ENCODE results near the gene MS4A14. TPM values are rescaled to one million over a fixed set of nuclear protein-coding genes. Genes with fewer than 3 reads are reported as not detected.

Gene MS4A14
- total RNA-seq, 2 experiments from 2014 or later, result not detected

- Mint-ChIP-seq H3K27me3 (peaks cover 3% of the 10 kb centered on the region), H3K27ac (no peak overlapping the region), H3K4me3 (no peak overlapping the region), H3K9me3 (no peaks in the 10 kb centered on the region), H3K4me1 (ENCODE audit: low read depth) (peaks cover 15% of the 10 kb centered on the region), H3K36me3 (no peaks in the 10 kb centered on the region)
- POLR2A ChIA-PET, result no interaction called here
- intact Hi-C loops (cut with micrococcal nuclease), result no loop called here
- no peak for DNase-seq
- CTCF ChIA-PET, result no interaction called here
Measured at GRCh38 chr11:60454212-60454611, 58.0 kb downstream of the MS4A14 start.

GRCh38 chr11:60455531-60456042, 59.3 kb downstream of the MS4A14 start, which contains the start of gene MS4A1:
MS4A1 (plus strand) TSS chr11:60455847; CDS start chr11:60462375, 6,528 bp downstream.
- H3K4me1 Mint-ChIP-seq (ENCODE audit: low read depth), result peaks cover 15% of the 10 kb centered on the region
- no peak within 1 kb of the TSS for H3K27ac Mint-ChIP-seq
- ChIA-PET POLR2A (no interaction called here), CTCF (no interaction called here)
- no peaks in the 10 kb centered on the region for H3K36me3 Mint-ChIP-seq
- H3K9me3 Mint-ChIP-seq, result no peaks in the 10 kb centered on the region
- intact Hi-C loops (cut with micrococcal nuclease), result no loop called here
- no peak within 1 kb of the TSS for H3K4me3 Mint-ChIP-seq
- no peak for DNase-seq
- H3K27me3 Mint-ChIP-seq, result peaks cover 3% of the 10 kb centered on the region

GRCh38 chr11:60457576-60457975, 61.3 kb downstream of the MS4A14 start:
- POLR2A ChIA-PET, result no interaction called here
- CTCF ChIA-PET, result interaction anchor here (0.8 to 1.2 kb wide), 2 partner anchors 91 to 191 kb away, joined by 3 to 4 read pairs; no protein-coding TSS in a partner anchor
- intact Hi-C loops (cut with micrococcal nuclease), result no loop called here
- Mint-ChIP-seq H3K27ac (no peak overlapping the region), H3K4me1 (ENCODE audit: low read depth) (peaks cover 15% of the 10 kb centered on the region), H3K27me3 (peaks cover 3% of the 10 kb centered on the region), H3K4me3 (no peak overlapping the region), H3K36me3 (no peaks in the 10 kb centered on the region), H3K9me3 (no peaks in the 10 kb centered on the region)
- no peak for DNase-seq

GRCh38 chr11:60459345-60459744, 63.1 kb downstream of the MS4A14 start:
- ChIA-PET CTCF (interaction anchor here (0.9 kb wide), 1 partner anchor 96 kb away, joined by 3 read pairs; no protein-coding TSS in a partner anchor), POLR2A (no interaction called here)
- H3K4me1 Mint-ChIP-seq (ENCODE audit: low read depth), result peaks cover 15% of the 10 kb centered on the region

More at GRCh38 chr11:60459345-60459744, 63.1 kb downstream of the MS4A14 start:
- no peak overlapping the region for H3K4me3 Mint-ChIP-seq
- no peak overlapping the region for H3K27ac Mint-ChIP-seq
- no peak for DNase-seq
- H3K27me3 Mint-ChIP-seq, result peaks cover 3% of the 10 kb centered on the region
- no peaks in the 10 kb centered on the region for H3K9me3 Mint-ChIP-seq
- H3K36me3 Mint-ChIP-seq, result no peaks in the 10 kb centered on the region
- intact Hi-C loops (cut with micrococcal nuclease), result no loop called here

Other genes starting within 250 kb of the MS4A14 start
- not detected for gene MS4A6A, start 213.4 kb upstream of the MS4A14 start, total RNA-seq
- not detected for gene MS4A4E, start 153.3 kb upstream of the MS4A14 start, total RNA-seq
- not detected for gene MS4A4A, start 115.8 kb upstream of the MS4A14 start, total RNA-seq
- gene MS4A6E, start 69.2 kb upstream of the MS4A14 start, total RNA-seq, result not detected
- not detected for gene MS4A7, start 17.9 kb upstream of the MS4A14 start, total RNA-seq
- not detected for gene MS4A5, start 33.1 kb downstream of the MS4A14 start, total RNA-seq
- not detected for gene MS4A1, start 59.4 kb downstream of the MS4A14 start, total RNA-seq
- gene MS4A12, start 96.3 kb downstream of the MS4A14 start, total RNA-seq, result not detected
- gene MS4A13, start 118.9 kb downstream of the MS4A14 start, total RNA-seq, result not detected

All from activated CD4-positive, alpha-beta memory T cell treated with anti-CD3 and anti-CD28 coated beads for 36 hours (primary cell).